KMS-11 (cell line): ENCODE results near the gene ASGR1.

Experiments used
- H2AFZ ChIP-seq: fragments of 200-600 bp; sonication (generic); 2 replicates; pipeline ENCODE4 v1.6.1; 2016; ENCODE audit warnings: antibody characterized with exemption, mixed run types, low read depth
- H3K27ac ChIP-seq: fragments of 200-600 bp; sonication (generic); 2 replicates; pipeline ENCODE4 v1.6.1; 2016; ENCODE audit warnings: mild to moderate bottlenecking, mixed run types
- H3K27me3 ChIP-seq: fragments of 200-600 bp; sonication (generic); 2 replicates; pipeline ENCODE4 v1.6.1; 2017; ENCODE audit warnings: mild to moderate bottlenecking, low read depth, mixed run types, moderate library complexity; ENCODE audit not compliant: insufficient read depth
- H3K36me3 ChIP-seq: fragments of 200-600 bp; sonication (generic); 2 replicates; pipeline ENCODE4 v1.6.1; 2017; ENCODE audit warnings: mild to moderate bottlenecking, mixed run types; ENCODE audit not compliant: insufficient read depth
- H3K4me1 ChIP-seq: fragments of 200-600 bp; sonication (generic); 2 replicates; pipeline ENCODE4 v1.6.1; 2016; ENCODE audit warnings: mild to moderate bottlenecking, low read depth, mixed run types; ENCODE audit not compliant: poor library complexity, severe bottlenecking
- H3K4me2 ChIP-seq: fragments of 200-600 bp; sonication (generic); 2 replicates; pipeline ENCODE4 v1.7.0; 2016; ENCODE audit warnings: mild to moderate bottlenecking, mixed run types
- H3K4me3 ChIP-seq: fragments of 200-600 bp; sonication (generic); IDR thresholded peaks from 2 replicates; pipeline ENCODE4 v1.6.1; 2017; ENCODE audit warnings: low read depth, low read length, mixed read lengths; ENCODE audit not compliant: insufficient read depth
- H3K79me2 ChIP-seq: fragments of 200-600 bp; sonication (generic); 2 replicates; pipeline ENCODE4 v1.6.1; 2016; ENCODE audit warnings: low read depth, mixed run types; ENCODE audit not compliant: insufficient read depth
- H3K9ac ChIP-seq: fragments of 200-600 bp; sonication (generic); 2 replicates; pipeline ENCODE4 v1.6.1; 2016; ENCODE audit warnings: mild to moderate bottlenecking, mixed run types
- H4K20me1 ChIP-seq: fragments of 200-600 bp; sonication (generic); 2 replicates; pipeline ENCODE4 v1.6.1; 2016; ENCODE audit warnings: mild to moderate bottlenecking, mixed run types; ENCODE audit not compliant: insufficient read depth
- TF ChIP-seq, protein P1 (sequence below): fragments of 200-600 bp; sonication (generic); conservative IDR thresholded peaks from 2 replicates; pipeline ENCODE4 v1.6.1; 2017; ENCODE audit warnings: low read depth, mild to moderate bottlenecking, antibody characterized with exemption, low read length, moderate library complexity, mixed read lengths

Gene ASGR1

DNA sequence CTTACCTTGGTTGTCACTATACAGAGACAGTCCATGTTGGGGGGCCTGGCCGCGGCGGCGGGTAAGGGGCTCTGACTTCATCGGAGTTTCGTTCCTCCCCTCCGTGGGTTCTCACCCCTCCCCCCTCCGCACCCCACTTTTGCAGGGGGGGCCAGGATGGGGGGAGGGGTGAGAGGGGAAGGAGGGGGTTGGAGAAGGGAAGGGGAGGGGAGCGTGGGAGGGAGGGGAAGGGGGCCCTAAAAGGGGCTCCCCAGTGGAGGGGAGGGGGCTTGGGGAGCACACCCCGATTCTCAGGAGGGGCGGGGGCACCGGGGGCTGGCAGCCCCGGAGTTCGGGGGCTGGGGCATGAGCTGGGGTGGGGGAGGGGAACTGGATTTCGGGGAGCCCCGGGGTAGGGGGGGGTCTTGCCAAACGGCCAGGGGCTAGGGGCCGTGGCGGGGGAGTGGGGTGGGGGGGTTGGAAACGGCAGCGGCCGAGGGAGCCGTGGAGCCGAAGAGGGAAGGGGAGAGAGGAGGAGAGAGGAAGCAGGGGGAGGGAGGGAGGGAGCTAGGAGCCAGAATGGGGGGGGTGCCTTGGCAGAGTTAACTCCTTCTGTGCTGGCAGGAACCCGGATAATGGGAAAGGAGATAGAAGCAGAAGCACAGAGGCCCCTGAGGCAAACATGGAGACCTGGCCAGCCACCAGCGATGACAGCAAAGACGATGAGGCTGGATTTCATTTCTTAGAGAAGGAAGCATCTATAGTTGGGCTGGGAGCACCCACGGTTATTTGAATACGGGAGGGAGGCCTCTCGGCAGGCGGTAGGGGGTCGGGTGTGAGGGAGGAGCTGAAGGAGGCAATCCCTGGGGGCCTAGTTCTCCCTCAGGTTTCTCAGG, 38.2 kb upstream of the ASGR1 start:
- no peaks in the 10 kb centered on the region for H3K27me3 ChIP-seq
- no peak overlapping the region for H3K4me3 ChIP-seq
- TF ChIP-seq, protein P1, sequence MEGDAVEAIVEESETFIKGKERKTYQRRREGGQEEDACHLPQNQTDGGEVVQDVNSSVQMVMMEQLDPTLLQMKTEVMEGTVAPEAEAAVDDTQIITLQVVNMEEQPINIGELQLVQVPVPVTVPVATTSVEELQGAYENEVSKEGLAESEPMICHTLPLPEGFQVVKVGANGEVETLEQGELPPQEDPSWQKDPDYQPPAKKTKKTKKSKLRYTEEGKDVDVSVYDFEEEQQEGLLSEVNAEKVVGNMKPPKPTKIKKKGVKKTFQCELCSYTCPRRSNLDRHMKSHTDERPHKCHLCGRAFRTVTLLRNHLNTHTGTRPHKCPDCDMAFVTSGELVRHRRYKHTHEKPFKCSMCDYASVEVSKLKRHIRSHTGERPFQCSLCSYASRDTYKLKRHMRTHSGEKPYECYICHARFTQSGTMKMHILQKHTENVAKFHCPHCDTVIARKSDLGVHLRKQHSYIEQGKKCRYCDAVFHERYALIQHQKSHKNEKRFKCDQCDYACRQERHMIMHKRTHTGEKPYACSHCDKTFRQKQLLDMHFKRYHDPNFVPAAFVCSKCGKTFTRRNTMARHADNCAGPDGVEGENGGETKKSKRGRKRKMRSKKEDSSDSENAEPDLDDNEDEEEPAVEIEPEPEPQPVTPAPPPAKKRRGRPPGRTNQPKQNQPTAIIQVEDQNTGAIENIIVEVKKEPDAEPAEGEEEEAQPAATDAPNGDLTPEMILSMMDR, result no peak
- H3K9ac ChIP-seq, result no peak overlapping the region
- H3K79me2 ChIP-seq, result no peaks in the 10 kb centered on the region
- H3K4me2 ChIP-seq, result no peak overlapping the region
- H3K27ac ChIP-seq, result no peak overlapping the region
- no peaks in the 10 kb centered on the region for H3K4me1 ChIP-seq
- no peaks in the 10 kb centered on the region for H4K20me1 ChIP-seq
- H2AFZ ChIP-seq, result no peak overlapping the region
- H3K36me3 ChIP-seq, result no peaks in the 10 kb centered on the region

DNA sequence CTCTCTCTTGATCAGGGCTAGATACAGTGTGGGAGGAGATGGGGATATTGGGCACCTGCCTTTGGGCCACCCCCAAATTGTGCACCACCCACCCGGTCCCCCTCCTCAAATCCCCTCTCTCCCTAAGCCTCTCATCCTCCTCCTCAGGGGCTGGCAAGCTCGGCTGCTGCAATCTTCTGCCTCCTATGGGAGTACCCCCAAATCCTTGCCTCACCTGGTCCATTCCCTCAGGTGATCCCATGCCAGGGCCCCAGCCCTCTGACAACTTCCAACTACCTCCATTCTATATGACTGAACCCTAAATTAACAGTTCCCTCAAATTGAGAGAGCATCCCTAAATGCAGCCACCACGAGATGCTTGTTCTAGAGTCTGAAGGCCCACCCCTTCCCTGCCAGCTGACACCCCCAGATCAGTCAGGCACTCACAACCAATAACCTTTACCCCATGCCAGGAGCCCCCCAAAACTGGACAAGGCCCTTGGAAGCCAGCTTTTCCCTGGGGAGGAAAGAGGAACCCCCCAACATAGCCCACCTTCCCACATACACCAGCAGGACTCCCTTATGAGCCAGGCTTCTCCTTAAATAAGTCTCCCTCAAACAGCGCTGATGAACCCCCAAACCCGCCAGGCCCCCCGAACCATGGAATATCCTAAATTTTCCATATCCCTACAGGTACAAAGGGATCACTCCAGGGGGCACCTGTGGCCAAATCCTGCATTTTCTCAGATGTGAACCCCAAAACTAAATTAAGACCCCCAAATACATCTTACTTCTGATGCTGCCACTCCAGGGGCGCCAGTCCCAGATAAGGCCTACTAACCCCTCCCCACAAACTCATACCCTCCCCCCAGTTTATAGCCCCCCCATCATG, 37.3 kb upstream of the ASGR1 start:
- H3K79me2 ChIP-seq, result no peaks in the 10 kb centered on the region
- no peak overlapping the region for H2AFZ ChIP-seq
- H3K4me2 ChIP-seq, result no peak overlapping the region
- H3K36me3 ChIP-seq, result no peaks in the 10 kb centered on the region
- no peak overlapping the region for H3K4me3 ChIP-seq
- H3K27me3 ChIP-seq, result no peaks in the 10 kb centered on the region
- TF ChIP-seq, protein P1, result no peak
- H4K20me1 ChIP-seq, result no peaks in the 10 kb centered on the region
- no peaks in the 10 kb centered on the region for H3K4me1 ChIP-seq
- H3K27ac ChIP-seq, result no peak overlapping the region
- no peak overlapping the region for H3K9ac ChIP-seq

DNA sequence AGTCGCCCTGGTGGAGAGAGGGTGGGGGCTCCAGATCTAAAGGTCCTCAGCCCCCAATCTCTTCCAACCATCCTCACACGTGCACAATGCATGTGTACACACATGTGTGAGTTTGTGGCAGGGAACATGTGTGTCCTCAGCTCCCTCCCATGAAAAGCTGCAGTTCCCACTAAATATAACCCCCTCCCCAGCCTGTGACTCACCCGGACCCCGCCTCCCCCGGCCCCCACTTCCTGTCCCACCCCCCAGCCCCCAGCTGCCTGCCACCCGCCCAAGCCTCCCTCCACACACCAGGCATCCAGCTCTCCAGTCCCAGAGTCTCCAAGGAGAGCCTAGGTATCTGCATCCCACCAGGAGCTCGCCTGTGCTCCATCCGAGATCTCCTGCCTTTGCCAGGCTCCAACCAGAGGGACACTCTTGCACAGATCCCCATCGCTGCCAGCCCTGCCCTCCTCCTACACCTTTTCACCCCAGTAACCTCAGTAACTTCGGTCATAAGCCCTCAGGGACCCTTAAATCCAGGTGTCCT, 36.5 kb upstream of the ASGR1 start:
- H3K9ac ChIP-seq, result no peak overlapping the region
- no peaks in the 10 kb centered on the region for H3K36me3 ChIP-seq
- H3K4me1 ChIP-seq, result no peaks in the 10 kb centered on the region
- H2AFZ ChIP-seq, result no peak overlapping the region
- H3K4me2 ChIP-seq, result no peak overlapping the region
- TF ChIP-seq, protein P1, result no peak
- H3K79me2 ChIP-seq, result no peaks in the 10 kb centered on the region
- H4K20me1 ChIP-seq, result no peaks in the 10 kb centered on the region
- no peak overlapping the region for H3K27ac ChIP-seq
- no peak overlapping the region for H3K4me3 ChIP-seq
- H3K27me3 ChIP-seq, result no peaks in the 10 kb centered on the region

DNA sequence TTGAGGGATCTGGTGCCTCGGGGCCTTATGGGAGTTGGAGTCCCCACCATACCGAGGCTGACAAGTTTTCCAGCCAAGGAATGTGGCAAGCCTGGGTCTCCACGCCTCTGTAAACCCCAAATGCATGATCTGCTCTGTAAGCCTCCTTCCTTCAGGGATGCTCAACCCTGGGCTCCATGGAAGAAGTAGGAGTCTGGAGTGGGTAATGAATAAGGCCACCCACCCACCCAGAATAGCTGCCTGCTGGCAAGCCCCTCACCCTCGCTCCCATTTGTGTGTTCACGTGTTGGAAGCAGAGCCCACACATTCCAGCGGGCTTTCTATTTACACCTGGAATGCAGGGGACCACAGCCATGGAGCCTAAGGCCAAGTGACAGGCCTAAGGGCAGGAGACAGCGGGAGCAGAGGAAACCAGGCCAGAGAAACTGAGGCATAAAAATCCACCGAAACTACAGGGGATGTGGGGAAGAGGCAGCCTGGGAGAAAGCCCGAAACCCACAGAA, 36.0 kb upstream of the ASGR1 start:
- H3K4me3 ChIP-seq, result no peak overlapping the region
- H3K79me2 ChIP-seq, result no peaks in the 10 kb centered on the region
- peak overlapping the region; percentile 14; the same call in 1 of the 2 replicates for H2AFZ ChIP-seq
- no peak overlapping the region for H3K27ac ChIP-seq
- no peaks in the 10 kb centered on the region for H3K4me1 ChIP-seq
- no peak overlapping the region for H3K9ac ChIP-seq
- no peak overlapping the region for H3K4me2 ChIP-seq
- TF ChIP-seq, protein P1, result no peak
- H3K36me3 ChIP-seq, result no peaks in the 10 kb centered on the region
- no peaks in the 10 kb centered on the region for H3K27me3 ChIP-seq
- H4K20me1 ChIP-seq, result no peaks in the 10 kb centered on the region
